GM12801 (cell line): ENCODE results near the gene WFDC1.

Experiments used
- CTCF ChIP-seq: IDR thresholded peaks from one replicate; pipeline ENCODE4 v1.5.1; 2011; ENCODE audit warnings: control low read depth; ENCODE audit not compliant: insufficient read length; ENCODE audit errors: extremely low read depth

Gene WFDC1

GRCh38 chr16:84292011-84292410 lies 2.7 kb upstream of the WFDC1 start:
- no peak for TF ChIP-seq CTCF

DNA sequence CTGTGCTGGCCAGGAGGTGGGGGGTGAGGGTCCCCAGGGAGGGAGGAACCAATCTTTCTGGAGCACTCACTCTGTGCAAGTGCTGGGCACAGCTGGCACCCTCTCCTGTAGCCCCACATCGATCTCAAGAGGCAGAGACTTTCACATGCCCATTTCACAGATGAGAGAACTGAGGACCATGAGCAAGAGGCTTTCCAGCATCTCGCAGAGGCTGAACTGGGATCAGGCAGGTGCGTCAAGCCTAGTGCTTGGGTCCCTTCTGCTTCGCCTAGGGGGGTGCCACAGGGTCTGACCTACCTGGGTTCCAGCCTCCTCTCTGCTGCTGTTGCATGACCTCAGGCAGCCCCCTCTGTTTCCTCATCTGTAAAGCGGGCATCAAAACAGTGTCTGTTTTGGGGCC lies 1.3 kb upstream of the WFDC1 start:
- TF ChIP-seq CTCF: no peak

DNA sequence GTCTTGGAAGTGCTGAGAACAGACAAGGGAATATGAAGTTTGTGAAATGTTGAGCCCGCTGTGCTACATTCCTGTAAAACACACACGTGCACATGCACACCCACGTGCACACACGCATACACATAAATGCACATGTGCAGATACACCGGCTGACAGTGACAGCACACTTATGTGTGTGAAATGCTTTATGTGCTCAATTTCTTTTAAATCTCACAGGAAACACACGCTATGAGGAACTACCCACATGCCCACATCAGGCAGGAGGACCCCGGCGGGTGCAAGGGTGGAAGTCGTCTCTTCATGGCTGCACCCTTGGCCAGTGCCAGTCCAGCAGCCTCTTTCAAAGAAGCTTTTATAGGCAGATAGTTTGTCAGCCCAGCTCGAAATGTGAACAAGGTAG lies 561 bp upstream of the WFDC1 start:
- TF ChIP-seq CTCF: no peak

DNA sequence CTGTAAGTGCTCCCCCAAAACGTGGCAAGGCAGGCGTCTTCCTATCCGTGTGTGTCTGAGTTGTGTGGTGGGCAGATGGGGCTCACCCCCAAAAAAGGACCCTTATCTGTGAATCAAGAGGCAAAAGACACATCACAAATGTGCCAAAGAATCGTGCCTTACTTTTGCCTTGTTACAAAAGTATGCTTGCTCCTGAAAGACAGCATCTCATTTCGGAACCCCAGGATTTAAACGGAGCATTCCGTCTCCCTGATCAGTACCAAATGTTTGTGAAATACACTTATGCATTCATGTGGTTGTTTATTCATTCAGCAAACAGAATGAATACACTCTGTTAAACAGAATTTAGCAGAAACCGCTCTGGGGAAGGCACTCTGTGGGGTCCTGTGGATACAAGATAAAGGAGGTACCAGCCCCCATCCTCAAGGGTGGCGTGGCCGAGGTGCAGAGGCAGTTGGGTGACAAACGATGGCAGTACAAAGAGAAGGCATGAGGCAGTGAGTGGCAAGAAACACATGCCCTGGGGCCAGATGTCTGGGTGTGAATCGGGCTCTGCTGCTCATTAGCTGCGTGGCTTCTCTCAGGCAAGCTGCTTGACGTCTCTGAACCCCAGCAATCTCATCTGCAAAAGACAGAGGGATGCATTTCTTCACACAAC lies 654 bp downstream of the WFDC1 start:
- no peak for TF ChIP-seq CTCF

DNA sequence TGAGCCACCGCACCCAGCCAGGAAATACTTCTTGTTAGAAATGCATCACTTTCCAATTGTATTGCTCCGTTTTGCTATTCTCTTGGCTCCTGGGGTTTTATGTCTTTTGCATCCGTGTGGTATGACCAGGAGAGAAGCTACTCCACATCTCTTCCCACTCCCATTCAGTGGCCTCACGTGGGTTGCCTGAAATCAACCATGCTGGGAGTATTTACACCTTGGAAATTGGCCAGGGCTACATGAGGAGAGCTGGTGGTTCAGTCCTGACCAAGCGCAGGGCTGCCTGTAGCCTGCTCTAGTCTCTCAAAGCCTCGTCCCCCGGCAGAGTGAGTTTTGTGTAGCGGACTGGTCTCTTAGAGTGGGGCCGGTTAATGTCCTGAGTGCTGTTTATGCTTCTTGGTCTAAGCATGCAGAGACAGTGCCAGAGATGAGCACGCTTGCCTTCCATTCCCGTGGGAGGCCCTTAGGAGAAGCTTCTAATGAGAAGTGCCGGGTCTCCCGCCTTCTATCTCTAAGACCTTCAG lies 3.8 kb downstream of the WFDC1 start:
- TF ChIP-seq CTCF: no peak

DNA sequence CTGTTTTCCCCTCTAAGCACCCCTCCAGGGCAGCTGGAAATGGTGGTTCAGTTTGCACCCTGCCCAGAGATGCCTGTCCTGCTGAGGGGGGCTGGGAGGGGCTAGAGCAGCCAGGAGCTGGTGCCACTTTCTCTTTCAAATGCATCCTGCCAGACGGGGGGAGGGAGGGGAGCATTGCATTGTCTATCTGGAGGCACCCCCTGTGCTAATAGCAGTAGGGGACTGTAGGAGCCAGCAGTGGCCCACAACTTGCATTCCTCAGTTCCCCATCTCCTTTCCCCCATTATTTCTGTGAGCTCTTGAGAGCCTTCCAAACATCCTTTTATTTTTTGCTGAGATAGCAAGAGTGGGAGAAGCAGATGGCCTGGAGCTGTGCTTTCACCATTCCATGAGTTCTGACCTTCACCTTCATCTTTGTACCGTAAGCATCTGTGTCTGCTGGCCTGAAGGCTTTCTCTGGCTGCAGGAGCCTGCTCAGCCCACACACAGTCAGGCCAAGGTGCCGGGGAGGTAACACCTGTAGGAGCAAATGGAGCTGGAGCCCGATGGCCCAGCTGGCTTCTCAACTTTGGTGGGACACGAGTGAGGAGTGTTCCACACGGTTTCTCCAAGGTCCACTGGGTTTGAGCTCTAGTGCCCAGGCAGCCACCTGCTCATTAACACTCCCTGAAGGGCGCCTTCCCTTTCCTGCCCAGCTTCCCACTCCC lies 5.2 kb downstream of the WFDC1 start:
- TF ChIP-seq CTCF: no peak

DNA sequence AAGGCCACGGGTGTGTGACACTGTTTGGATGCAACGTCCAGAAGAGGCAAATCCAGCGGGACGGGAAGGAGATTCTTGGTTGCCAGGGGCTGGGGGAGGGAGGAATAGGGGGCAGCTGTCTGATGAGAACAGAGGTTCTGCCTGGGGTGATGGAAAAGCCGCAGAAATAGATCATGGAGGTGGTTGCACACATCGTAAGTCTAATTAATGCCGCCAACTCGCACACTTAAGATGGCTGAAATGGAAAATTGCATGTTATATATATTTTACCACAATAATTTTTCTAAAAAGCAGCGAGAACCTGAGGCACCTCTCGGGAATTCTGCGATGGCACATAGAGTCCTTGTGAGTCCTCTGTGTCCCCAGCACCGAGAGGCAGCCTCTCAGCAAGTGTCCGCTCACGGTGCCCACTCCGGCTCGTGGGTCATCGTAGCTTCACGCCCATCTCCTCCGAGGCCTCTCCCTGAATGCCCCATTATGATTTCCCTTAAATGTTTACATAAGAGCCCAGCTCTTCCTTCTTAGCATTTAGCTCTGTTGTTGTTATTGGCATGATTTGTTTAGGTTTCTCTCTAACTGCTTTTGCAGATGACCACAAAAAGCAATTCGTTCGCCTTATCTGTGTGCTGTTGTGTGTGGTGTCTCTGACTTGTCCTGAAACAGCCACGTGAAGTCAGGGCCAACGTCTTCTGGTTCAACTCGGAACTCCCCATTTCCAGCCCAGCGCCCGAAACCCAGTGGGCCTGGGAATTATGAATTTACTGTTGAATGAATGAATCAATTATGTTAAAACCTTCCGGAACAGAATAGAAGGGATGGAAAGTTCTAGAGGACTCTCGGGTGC lies 7.7 kb downstream of the WFDC1 start:
- TF ChIP-seq CTCF: no peak
